B cell (primary cell): ENCODE measurements around the gene ZDHHC4. TPM values are rescaled to one million over a fixed set of nuclear protein-coding genes. Genes with fewer than 3 reads are reported as not detected.
A peak's percentile ranks its signal among the peaks of the same experiment; 100 is the strongest.

Experiments
- ATAC-seq: fragments of 200-7000 bp; cut with Tn5 transposase; one replicate; pipeline ENCODE4 v1.10.0; 2021; ENCODE audit warnings: low read depth, mild to moderate bottlenecking, moderate number of reproducible peaks, moderate library complexity
- CTCF ChIA-PET: fragments of 350-600 bp; sonication (Branson Sonifier 250); formaldehyde crosslinking; loops from one replicate; lab custom pipeline; 2021; ENCODE audit warnings: antibody characterized with exemption, inconsistent platforms; lab: Charles Lee
- POLR2A ChIA-PET: fragments of 350-600 bp; sonication (Branson Sonifier 250); formaldehyde crosslinking; loops from one replicate; lab custom pipeline; 2021; ENCODE audit warnings: antibody characterized with exemption; lab: Charles Lee
- DNase-seq: peaks from one replicate; pipeline ENCODE4 v3.0.0; 2013
- H2AFZ ChIP-seq: 2 replicates; pipeline ENCODE4 v1.6.1; 2012; ENCODE audit warnings: mild to moderate bottlenecking, low read depth, low read length; ENCODE audit not compliant: insufficient read depth, poor library complexity, severe bottlenecking
- H3K27ac ChIP-seq, 2 donors: 1 replicate in 1 of 2; 2 replicates in 1 of 2; pipeline ENCODE4 v1.5.1; 2012 to 2013; ENCODE audit warnings: low read length in 2 of 2, mild to moderate bottlenecking in 2 of 2, moderate library complexity in 1 of 2
- H3K27me3 ChIP-seq, 4 experiments: fragments of 200-600 bp in 1 of 4; sonication (generic) in 1 of 4; replicated peaks in 1 of 4; 1 replicate in 2 of 4; 2 replicates in 2 of 4; pipeline versions ENCODE4 v1.6.1 to v1.7.0; 2013 to 2016; ENCODE audit warnings: low read length in 3 of 4, mild to moderate bottlenecking in 2 of 4, mixed read lengths in 1 of 4, moderate library complexity in 1 of 4; ENCODE audit not compliant: insufficient read depth in 4 of 4, control insufficient read depth in 3 of 4; ENCODE audit errors: control extremely low read depth in 1 of 4
- H3K36me3 ChIP-seq, 2 experiments: replicated peaks in 1 of 2; 1 replicate in 1 of 2; 2 replicates in 1 of 2; pipeline versions ENCODE4 v1.6.1 to v1.7.1; 2013; ENCODE audit warnings: low read length in 1 of 2; ENCODE audit not compliant: insufficient read depth in 2 of 2, control insufficient read depth in 1 of 2; ENCODE audit errors: control extremely low read depth in 1 of 2, extremely low read depth in 1 of 2
- H3K4me1 ChIP-seq, 2 donors: fragments of 200-600 bp in 1 of 2; sonication (generic) in 1 of 2; 1 replicate in 1 of 2; 2 replicates in 1 of 2; pipeline versions ENCODE4 v1.5.1 to v1.6.1; 2013 to 2017; ENCODE audit warnings: low read length in 2 of 2; ENCODE audit not compliant: control insufficient read depth in 2 of 2, insufficient read depth in 2 of 2
- H3K4me2 ChIP-seq: replicated peaks from 2 replicates; pipeline ENCODE3; 2012; ENCODE audit warnings: mild to moderate bottlenecking, low read depth, low read length; ENCODE audit not compliant: poor library complexity, severe bottlenecking
- H3K4me3 ChIP-seq, 5 experiments: fragments of 200-600 bp in 1 of 5; sonication (generic) in 1 of 5; 1 replicate in 3 of 5; 2 replicates in 2 of 5; pipeline versions ENCODE4 v1.5.1 to v1.7.0; 2011 to 2016; ENCODE audit warnings: low read length in 4 of 5, mild to moderate bottlenecking in 4 of 5, low read depth in 2 of 5, control low read depth in 1 of 5, moderate library complexity in 1 of 5; ENCODE audit not compliant: insufficient read depth in 1 of 5; ENCODE audit errors: control extremely low read depth in 1 of 5, extremely low read depth in 1 of 5
- H3K79me2 ChIP-seq: fragments of 200-600 bp; sonication (generic); one replicate; pipeline ENCODE4 v1.6.0; 2016; ENCODE audit warnings: low read length; ENCODE audit not compliant: control insufficient read depth, insufficient read depth
- H3K9ac ChIP-seq: fragments of 200-600 bp; sonication (generic); 2 replicates; pipeline ENCODE4 v1.6.1; 2017; ENCODE audit warnings: mild to moderate bottlenecking, low read length, moderate library complexity
- H3K9me3 ChIP-seq, 3 donors: one replicate each; pipeline versions ENCODE4 v1.6.1 to v1.7.1; 2013; ENCODE audit warnings: low read length in 2 of 3; ENCODE audit not compliant: control insufficient read depth in 2 of 3, insufficient read depth in 1 of 3; ENCODE audit errors: control extremely low read depth in 1 of 3
- H4K20me1 ChIP-seq: 2 replicates; pipeline ENCODE4 v1.6.0; 2012; ENCODE audit warnings: mild to moderate bottlenecking, low read length; ENCODE audit not compliant: insufficient read depth, control insufficient read depth, poor library complexity, severe bottlenecking
- H3K27ac Mint-ChIP-seq: one replicate; pipeline ENCODE4 v1.8.0; 2021; ENCODE audit warnings: mixed read lengths
- H3K27me3 Mint-ChIP-seq: one replicate; pipeline ENCODE4 v1.8.0; 2021; ENCODE audit warnings: mixed read lengths
- H3K4me1 Mint-ChIP-seq: one replicate; pipeline ENCODE4 v1.8.0; 2021; ENCODE audit warnings: mixed read lengths
- H3K4me3 Mint-ChIP-seq: one replicate; pipeline ENCODE4 v1.8.0; 2021; ENCODE audit warnings: mixed read lengths
- H3K9me3 Mint-ChIP-seq: one replicate; pipeline ENCODE4 v1.8.0; 2022; ENCODE audit warnings: mixed read lengths; ENCODE audit not compliant: insufficient read depth
- EZH2 ChIP-seq: IDR thresholded peaks from 2 replicates; pipeline ENCODE4 v1.6.1; 2012; ENCODE audit warnings: borderline replicate concordance, low read depth, mild to moderate bottlenecking, moderate library complexity, low read length; ENCODE audit not compliant: insufficient read depth, poor library complexity, severe bottlenecking
- WGBS: methylation state at CpG from one replicate; pipeline ENCODE4 v1.1.5; 2013; ENCODE audit warnings: missing lambda C conversion rate; ENCODE audit not compliant: insufficient coverage; 5-methylcytosine and 5-hydroxymethylcytosine counted together
- intact Hi-C: fragments of 100-400 bp; cut with micrococcal nuclease; formaldehyde crosslinking; loops from one replicate; pipeline ENCODE4 v1.10.0; 2022
- polyA plus RNA-seq: library from polyadenylated mRNA; depleted of rRNA; stranded (reverse); fragments of >200 nt; gene quantifications from 2 replicates; pipeline ENCODE4 v1.2.3, GENCODE V29; 2012
- total RNA-seq, 2 donors: library from RNA; stranded (reverse); fragments of 120-200 nt in 1 of 2; gene quantifications; 1 replicate in 1 of 2; 2 replicates in 1 of 2; pipeline versions ENCODE4 v1.2.3 to v1.2.4, GENCODE V29; 2013 to 2022
- TF ChIP-seq, protein P1 (sequence below): fragments of 200-600 bp; IDR thresholded peaks from one replicate; pipeline ENCODE4 v1.8.0; 2022; ENCODE audit warnings: antibody characterized with exemption, mild to moderate bottlenecking

Gene ZDHHC4
- total and polyA plus RNA-seq, 2 donors (not counting 1 experiment from before 2014, with no cell fraction given): 38.5 to 42.0 TPM

DNA sequence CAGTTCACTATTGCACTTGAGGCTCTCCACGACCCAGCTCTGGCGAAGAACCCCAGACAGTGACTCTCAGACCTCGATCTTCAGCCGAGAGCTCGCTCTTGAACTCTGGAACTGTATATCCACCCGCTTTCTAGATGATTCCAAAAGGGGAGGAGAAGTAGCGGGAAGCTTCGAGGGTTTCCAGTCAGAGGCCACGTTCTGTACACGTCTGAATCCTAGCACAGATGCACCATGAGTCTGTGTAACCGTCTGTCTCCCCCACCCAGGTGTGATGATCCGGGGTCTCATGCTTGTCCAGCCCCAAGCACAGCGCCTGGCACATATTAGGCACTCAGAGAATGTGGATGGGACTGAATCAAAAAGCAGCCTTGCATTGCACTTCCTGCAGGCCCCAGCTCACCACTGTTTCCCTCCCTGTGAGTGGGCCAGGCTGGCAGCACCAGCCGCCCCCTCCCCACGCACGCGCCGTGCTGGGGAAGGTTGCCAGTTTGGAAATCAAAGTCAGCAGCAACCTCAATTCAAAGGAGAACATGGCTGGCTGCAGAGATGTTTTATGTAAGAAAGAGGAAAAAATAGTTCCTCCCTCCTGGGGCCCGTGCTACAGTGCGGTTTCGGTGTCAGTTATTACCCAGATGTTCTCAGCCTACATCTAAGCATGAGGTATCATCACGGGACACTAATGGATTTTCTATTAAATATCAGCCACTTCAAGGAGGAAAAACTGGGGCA, 31.7 kb upstream of the ZDHHC4 start:
- ATAC-seq (no peak), DNase-seq (no peak)
- Mint-ChIP-seq H3K27ac (no peak overlapping the region), H3K9me3 (no peaks in the 10 kb centered on the region), H3K4me1 (peaks cover 12% of the 10 kb centered on the region), H3K27me3 (peaks cover 8% of the 10 kb centered on the region), H3K4me3 (no peak overlapping the region)
- TF ChIP-seq, protein P1, sequence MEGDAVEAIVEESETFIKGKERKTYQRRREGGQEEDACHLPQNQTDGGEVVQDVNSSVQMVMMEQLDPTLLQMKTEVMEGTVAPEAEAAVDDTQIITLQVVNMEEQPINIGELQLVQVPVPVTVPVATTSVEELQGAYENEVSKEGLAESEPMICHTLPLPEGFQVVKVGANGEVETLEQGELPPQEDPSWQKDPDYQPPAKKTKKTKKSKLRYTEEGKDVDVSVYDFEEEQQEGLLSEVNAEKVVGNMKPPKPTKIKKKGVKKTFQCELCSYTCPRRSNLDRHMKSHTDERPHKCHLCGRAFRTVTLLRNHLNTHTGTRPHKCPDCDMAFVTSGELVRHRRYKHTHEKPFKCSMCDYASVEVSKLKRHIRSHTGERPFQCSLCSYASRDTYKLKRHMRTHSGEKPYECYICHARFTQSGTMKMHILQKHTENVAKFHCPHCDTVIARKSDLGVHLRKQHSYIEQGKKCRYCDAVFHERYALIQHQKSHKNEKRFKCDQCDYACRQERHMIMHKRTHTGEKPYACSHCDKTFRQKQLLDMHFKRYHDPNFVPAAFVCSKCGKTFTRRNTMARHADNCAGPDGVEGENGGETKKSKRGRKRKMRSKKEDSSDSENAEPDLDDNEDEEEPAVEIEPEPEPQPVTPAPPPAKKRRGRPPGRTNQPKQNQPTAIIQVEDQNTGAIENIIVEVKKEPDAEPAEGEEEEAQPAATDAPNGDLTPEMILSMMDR: no peak
- TF ChIP-seq EZH2: no peak
- Histone ChIP-seq H3K9me3 (no peaks in the 10 kb centered on the region), H3K79me2 (no peaks in the 10 kb centered on the region), H3K4me1 (peaks cover 5 to 14% of the 10 kb centered on the region in 2 donors), H3K27me3 (no peaks in the 10 kb centered on the region), H4K20me1 (no peaks in the 10 kb centered on the region), H3K4me2 (no peak overlapping the region), H3K9ac (no peak overlapping the region), H2AFZ (peak overlapping the region; percentile 52), H3K27ac (no peak overlapping the region), H3K4me3 (no peak overlapping the region), H3K36me3 (no peaks in the 10 kb centered on the region)
- ChIA-PET CTCF (interaction anchor here (1.1 kb wide), 1 partner anchor 29 kb away, joined by 4 read pairs; no protein-coding TSS in a partner anchor), POLR2A (no interaction called here)
- 83% methylated on average over 9 of the region's 22 CpGs for WGBS
- intact Hi-C loops: no loop called here

GRCh38 chr7:6546498-6547251, 30.6 kb upstream of the ZDHHC4 start:
- Histone ChIP-seq H3K79me2 (no peaks in the 10 kb centered on the region), H3K4me2 (no peak overlapping the region), H3K36me3 (no peaks in the 10 kb centered on the region), H3K9me3 (no peaks in the 10 kb centered on the region), H3K9ac (no peak overlapping the region), H3K4me3 (no peak overlapping the region), H3K27ac (no peak overlapping the region), H3K27me3 (no peaks in the 10 kb centered on the region), H4K20me1 (no peaks in the 10 kb centered on the region), H2AFZ (peak overlapping the region; percentile 13), H3K4me1 (peaks cover 5 to 14% of the 10 kb centered on the region in 2 donors)
- ChIA-PET CTCF (no interaction called here), POLR2A (no interaction called here)
- DNase-seq (no peak), ATAC-seq (no peak)
- H3K27ac Mint-ChIP-seq: no peak overlapping the region
- no peaks in the 10 kb centered on the region for H3K9me3 Mint-ChIP-seq
- 36% methylated on average over 7 of the region's 12 CpGs for WGBS
- intact Hi-C loops: no loop called here
- H3K27me3 Mint-ChIP-seq: peaks cover 1% of the 10 kb centered on the region
- TF ChIP-seq, protein P1: no peak
- TF ChIP-seq EZH2: no peak
- H3K4me1 Mint-ChIP-seq: peaks cover 12% of the 10 kb centered on the region
- no peak overlapping the region for H3K4me3 Mint-ChIP-seq
